ENCODE measurements around the gene MRFAP1.
"Not testable (repeated sequence)": the region's sequence is repeated elsewhere in the genome, so short reads cannot be mapped to it uniquely, and the experiment has no call there.

MRFAP1 gene

DNA sequence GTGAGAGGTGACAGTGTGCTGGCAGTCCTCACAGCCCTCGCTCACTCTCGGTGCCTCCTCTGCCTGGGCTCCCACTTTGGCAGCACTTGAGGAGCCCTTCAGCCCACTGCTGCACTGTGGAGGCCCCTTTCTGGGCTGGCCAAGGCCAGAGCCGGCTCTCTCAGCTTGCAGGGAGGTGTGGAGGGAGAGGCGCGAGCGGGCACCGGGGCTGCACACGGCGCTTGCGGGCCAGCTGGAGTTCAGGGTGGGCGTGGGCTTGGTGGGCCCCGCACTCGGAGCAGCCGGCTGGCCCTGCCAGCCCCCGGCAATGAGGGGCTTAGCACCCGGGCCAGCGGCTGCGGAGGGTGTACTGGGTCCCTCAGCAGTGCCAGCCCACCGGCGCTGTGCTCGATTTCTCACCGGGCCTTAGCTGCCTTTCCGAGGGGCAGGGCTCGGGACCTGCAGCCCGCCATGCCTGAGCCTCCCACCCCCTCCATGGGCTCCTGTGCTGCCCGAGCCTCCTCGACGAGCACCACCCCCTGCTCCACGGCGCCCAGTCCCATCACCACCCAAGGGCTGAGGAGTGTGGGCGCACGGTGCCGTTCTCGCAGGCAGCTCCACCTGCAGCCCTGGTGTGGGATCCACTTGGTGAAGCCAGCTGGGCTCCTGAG is 32.2 kb downstream of the MRFAP1 start:
- not testable (repeated sequence) for DNase-seq

GRCh38 chr4:6673191-6673659 is 32.7 kb downstream of the MRFAP1 start:
- DNase-seq: peak; percentile 40

DNA sequence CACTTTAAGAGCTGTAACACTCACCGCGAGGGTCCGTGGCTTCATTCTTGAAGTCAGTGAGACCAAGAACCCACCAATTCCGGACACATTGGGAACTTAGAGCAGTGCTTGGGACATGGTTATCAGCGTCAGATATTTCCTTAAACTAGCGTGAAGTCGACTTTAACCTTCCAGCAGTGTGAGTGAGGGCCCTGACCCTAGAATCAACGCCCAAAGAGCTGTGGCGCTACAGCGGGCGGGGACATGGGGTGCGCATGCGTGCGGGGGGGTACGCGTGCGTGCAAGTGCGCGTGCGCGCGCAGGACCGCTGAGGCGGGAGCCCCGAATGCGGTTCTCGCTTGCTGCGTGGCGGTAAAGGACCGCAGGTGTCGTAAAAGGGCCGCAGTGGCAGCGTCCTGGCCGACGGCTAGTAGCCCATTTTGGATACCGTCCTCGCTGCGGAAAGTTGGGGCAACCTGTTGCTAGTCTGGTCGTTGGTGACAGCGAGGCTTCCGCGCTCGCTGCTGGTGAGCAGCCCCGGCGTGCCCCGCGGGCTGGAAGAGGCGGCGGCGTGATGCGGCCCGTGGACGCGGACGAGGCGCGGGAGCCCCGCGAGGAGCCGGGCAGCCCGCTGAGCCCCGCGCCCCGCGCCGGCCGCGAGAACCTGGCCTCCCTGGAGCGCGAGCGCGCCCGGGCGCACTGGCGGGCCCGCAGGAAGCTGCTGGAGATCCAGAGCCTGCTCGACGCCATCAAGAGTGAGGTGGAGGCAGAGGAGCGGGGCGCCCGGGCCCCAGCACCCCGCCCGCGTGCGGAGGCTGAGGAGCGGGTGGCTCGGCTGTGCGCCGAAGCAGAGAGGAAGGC is 33.4 kb downstream of the MRFAP1 start:
- DNase-seq: peak; percentile 97

DNA sequence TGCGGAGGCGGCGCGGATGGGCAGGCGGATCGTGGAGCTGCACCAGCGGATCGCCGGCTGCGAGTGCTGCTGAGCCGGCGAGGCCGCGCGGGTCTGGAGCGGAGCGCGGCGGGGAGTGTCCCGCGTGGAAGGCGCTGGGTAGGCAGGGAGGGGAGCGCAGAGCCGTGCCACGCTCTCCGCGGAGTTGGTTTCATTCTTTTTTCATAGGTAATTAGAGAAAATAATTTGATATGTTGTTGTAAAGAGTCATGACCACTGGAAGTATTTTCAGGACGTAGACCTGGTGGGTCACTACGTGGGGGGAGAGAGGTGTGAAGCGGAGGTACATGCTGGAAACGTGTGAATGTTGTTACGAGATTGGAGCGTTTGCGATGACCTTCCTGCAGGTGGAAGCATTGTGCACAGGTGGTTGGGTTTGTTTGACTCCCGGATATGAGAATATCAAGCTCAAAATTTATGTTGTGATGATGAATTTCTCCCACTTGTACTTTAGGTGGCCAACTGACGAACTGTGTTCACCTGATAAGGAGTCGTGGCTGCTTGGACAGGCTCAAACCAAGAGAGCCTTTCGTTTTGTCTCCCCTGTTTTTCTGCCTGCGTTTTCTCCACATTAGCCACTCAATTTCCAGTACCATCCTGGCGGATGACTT is 34.1 kb downstream of the MRFAP1 start:
- DNase-seq: peak; percentile 74

GRCh38 chr4:6676722-6677558 is 36.5 kb downstream of the MRFAP1 start:
- DNase-seq: no peak

DNA sequence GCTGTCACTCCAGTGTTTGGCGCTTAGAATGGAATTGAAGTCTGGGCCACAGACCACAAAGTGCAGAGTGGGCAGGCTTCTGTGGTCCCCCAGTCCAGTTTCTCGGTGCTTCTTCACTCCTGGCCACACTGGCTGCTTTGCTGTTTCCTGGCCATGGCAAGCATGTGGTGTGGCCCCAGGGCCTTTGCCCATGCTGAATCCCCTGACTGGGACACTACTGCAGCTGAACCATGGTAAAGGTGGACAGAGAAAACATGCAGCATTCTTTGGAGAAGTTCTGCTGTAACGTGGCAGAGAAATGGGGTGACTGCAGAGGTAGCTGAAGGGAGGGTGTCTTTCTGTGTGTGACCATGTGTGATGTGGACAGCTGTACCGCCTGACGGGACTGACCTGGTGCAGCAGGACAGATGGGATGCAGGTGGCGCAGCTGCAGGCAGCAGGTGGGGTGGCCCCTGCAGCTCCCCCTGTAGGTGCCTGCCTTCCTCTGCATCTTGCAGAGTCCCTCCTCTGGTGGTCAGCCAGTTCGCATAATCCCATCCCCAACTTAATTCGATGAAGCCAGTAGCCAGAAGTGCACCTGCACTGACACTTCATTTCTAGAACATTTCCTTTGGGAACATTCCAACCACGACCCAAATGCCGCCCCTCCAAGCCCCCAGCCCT is 40.0 kb downstream of the MRFAP1 start:
- DNase-seq: no peak

DNA sequence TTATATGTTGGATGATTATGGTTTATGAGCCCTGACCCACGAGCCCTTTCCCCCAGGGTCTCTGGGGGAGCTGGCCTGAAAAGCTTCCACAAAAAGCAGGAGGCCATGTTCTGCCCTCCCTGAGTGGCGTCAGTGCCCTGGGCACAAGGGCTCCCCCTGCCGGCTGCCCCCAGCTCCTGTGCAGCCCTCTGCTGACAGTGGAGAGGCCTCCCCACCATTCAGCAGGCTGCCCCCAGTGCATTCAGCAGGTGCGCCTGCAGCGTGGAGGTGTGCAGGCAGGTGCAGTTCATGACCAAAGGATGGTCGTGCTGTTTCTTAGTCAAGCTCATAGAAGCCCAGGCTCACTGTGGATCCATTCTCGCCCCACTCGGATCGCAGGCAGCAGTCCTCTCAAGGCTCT is 40.7 kb downstream of the MRFAP1 start:
- DNase-seq: peak; percentile 34

DNA sequence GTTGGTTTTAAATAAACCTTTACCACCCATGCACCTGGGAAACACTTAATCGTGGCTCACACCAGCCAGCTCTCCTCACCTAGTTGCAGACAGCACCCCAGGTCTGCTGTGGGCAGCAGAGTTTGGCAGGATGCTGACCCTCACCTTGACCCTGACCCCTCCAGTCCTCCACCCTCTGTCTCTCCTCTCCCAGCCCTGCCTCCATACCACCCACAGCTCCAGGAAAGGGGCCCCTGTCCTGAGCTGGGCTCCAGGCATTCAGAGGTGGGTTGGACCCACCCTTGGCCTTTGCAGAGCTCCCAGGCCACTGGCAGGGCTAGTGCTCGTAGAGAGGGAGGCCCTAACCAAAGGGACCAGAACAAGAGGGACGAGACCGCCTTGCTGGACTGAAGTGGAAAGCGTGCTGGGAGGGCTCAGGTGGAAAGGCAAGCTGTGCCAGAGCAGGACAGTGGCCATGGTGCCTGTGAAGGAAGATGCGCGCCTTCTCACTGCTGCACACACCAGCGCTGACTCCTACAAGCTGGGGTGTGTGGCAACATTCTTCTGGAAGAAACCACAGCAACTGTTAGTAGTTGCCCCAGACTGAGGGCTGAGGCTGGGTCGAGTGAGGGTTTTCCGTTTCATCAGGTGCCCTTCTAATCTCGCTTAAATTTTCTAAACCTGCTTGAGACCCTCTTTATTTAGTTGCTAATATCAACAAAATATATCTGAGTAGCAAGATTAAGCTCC is 42.5 kb downstream of the MRFAP1 start:
- no peak for DNase-seq

DNA sequence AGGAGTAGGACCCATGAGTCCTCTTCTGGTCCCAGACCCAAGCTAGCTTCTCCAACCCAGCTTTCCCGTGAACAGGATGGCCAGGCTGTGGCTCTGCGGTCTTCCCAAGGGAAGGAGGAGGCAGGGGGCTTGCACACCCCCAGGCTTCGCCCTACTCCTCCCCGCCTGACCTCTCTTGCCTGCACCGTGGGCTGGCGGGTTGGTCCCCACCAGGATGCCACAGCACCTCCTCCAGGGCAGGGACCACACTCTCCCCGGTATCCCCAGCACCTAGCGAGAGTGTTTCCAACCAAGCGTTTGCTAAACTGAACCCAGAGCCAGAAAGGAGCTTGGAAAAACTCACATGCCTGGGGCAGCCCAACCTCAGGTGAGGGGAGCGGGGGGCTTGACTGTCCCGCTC is 44.2 kb downstream of the MRFAP1 start:
- DNase-seq: no peak

DNA sequence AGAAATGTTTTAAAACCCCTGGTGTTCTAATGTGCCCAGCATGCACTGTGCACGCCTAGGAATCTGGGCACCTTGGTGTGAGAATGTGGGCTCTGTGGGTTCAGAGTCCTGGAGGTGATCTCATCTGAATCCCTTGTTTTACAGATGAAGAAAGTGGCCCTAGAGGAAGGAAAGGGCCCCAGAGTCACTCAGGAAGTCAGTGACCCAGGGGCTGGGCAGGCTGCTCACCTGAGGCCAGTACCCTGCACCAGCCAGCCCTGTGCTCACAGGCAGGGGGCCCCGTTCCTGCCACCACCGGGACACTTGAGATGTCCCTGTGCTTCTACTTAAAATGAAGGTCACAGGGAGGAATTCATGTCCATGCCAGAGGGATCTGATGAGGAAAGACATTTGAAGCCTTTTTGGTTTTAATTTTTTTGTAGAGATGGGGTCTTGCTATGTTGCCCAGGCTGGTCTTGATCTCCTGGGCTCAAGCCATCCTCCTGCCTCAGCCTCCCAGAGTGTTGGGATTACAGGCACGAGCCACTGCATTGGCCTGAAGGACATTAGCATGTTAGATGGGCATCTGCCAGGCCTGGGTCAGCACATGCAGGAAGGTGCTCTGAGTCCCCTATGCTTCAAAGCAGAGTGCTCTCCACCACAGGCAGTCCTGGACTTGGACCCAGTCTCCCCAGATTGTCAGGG is 45.8 kb downstream of the MRFAP1 start:
- no peak for DNase-seq

DNA sequence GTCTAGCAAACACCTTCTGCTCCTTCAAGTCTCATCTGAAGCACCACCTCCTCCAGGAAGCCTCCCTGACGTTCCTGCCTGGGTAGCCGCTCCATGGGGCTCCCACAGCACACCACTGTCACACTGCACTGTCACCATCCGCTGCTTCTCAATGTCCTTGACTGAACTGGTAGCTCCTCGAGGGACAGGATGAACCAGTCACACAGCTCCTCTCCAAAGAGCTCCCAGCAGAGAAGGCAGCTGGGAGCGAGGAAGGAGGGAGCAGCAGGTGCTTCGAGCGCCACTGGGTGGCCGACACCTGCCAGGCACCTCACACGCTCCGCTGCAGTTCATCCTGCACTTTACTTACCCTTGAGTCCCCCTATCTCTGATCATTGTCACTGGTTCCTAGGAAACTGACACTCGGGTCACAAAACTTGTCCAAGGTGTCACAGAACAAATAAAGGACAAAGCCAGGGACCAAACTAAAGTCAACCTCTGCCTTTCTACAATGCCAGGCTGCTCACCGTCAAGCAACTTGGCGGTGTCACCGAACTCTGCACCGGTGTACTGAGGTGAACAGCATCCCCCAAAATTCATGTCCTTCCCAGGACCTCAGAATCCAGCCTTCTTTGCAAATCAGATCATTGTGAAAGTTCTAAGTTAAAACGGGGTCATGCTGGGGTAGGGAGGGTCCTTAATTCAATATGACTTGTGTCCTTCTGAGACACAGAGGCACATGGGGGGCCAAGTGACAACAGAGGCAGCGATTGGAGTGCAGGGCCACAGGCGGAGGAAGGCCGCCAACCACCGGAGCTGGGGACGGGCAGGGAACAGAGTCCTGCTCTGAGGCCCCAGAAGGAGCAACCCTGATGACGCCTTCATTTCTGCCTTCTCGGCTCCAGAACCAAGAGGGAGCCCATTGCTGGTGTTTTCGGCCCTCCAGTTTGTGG is 47.7 kb downstream of the MRFAP1 start:
- DNase-seq: no peak

- peak; percentile 76 for DNase-seq
Measured at GRCh38 chr4:6688879-6689505, 48.5 kb downstream of the MRFAP1 start.

- no peak for DNase-seq
Measured at GRCh38 chr4:6689506-6689960, 49.0 kb downstream of the MRFAP1 start.
